Measurements from ENCODE around the gene EIF3CL.
"Not testable (repeated sequence)": the region's sequence is repeated elsewhere in the genome, so short reads cannot be mapped to it uniquely, and the experiment has no call there.

DNA sequence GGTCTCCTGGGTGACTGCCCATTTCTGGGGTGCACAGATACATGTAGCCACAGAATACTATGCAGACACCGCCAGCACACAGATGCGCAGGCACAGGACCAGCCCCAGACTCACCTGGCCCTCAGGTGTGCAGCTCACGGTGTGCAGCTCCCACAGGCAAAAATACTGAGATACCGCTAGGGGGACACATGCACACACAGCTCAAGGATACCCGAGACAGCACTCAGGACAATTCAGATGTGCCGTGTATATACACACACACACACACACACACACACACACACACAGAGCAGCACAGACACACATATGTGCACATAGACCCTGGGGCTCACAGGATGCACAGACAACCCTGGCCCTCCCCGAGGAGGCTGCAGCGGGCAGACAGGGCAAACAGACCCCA is 28.5 kb downstream of the EIF3CL start:
- not testable (repeated sequence) for TF ChIP-seq EZH2 (IDR thresholded peaks at IDR 0.05; ENCODE audit: insufficient read depth, low read length)
- TF ChIP-seq, protein P1, sequence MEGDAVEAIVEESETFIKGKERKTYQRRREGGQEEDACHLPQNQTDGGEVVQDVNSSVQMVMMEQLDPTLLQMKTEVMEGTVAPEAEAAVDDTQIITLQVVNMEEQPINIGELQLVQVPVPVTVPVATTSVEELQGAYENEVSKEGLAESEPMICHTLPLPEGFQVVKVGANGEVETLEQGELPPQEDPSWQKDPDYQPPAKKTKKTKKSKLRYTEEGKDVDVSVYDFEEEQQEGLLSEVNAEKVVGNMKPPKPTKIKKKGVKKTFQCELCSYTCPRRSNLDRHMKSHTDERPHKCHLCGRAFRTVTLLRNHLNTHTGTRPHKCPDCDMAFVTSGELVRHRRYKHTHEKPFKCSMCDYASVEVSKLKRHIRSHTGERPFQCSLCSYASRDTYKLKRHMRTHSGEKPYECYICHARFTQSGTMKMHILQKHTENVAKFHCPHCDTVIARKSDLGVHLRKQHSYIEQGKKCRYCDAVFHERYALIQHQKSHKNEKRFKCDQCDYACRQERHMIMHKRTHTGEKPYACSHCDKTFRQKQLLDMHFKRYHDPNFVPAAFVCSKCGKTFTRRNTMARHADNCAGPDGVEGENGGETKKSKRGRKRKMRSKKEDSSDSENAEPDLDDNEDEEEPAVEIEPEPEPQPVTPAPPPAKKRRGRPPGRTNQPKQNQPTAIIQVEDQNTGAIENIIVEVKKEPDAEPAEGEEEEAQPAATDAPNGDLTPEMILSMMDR (IDR thresholded peaks at IDR 0.05; ENCODE audit: insufficient read depth, low read depth, low read length): not testable (repeated sequence)
